Measurements from ENCODE around the gene BASP1.

GRCh38 chr5:17203329-17204132 lies 13.9 kb upstream of the BASP1 start:
- no peak; the same call in 1 of the 2 replicates for TF ChIP-seq POLR2AphosphoS5 (IDR thresholded peaks at IDR 0.05; ENCODE audit: borderline replicate concordance, low read depth, low read length)
- no peak for TF ChIP-seq EZH2 (IDR thresholded peaks at IDR 0.05)
